Astrocyte of the spinal cord (primary cell): ENCODE measurements around the gene HOXC11.
A peak's percentile ranks its signal among the peaks of the same experiment; 100 is the strongest.

Experiments used
- DNase-seq: peaks from one replicate; pipeline ENCODE4 v3.0.0; 2011; ENCODE audit warnings: low read depth, low spot score
- H3K4me3 ChIP-seq: 2 replicates; pipeline ENCODE4 v1.5.1; 2011; ENCODE audit warnings: low read depth, mild to moderate bottlenecking, low read length, moderate library complexity
- in situ Hi-C: cut with HindIII; loops from 2 replicates; pipeline ENCODE4 v1.10.0; 2017; ENCODE audit warnings: low sequenced_read_pairs
- TF ChIP-seq, protein P1 (sequence below): IDR thresholded peaks from 2 replicates; pipeline ENCODE4 v1.5.1; 2012; ENCODE audit warnings: low read depth, mild to moderate bottlenecking, low read length, inconsistent platforms

HOXC11 gene

GRCh38 chr12:53950789-53951576 lies 21.9 kb upstream of the HOXC11 start:
- no peak for DNase-seq
- in situ Hi-C loops = no loop called here
- H3K4me3 ChIP-seq = no peak overlapping the region
- TF ChIP-seq, protein P1, sequence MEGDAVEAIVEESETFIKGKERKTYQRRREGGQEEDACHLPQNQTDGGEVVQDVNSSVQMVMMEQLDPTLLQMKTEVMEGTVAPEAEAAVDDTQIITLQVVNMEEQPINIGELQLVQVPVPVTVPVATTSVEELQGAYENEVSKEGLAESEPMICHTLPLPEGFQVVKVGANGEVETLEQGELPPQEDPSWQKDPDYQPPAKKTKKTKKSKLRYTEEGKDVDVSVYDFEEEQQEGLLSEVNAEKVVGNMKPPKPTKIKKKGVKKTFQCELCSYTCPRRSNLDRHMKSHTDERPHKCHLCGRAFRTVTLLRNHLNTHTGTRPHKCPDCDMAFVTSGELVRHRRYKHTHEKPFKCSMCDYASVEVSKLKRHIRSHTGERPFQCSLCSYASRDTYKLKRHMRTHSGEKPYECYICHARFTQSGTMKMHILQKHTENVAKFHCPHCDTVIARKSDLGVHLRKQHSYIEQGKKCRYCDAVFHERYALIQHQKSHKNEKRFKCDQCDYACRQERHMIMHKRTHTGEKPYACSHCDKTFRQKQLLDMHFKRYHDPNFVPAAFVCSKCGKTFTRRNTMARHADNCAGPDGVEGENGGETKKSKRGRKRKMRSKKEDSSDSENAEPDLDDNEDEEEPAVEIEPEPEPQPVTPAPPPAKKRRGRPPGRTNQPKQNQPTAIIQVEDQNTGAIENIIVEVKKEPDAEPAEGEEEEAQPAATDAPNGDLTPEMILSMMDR = no peak

DNA sequence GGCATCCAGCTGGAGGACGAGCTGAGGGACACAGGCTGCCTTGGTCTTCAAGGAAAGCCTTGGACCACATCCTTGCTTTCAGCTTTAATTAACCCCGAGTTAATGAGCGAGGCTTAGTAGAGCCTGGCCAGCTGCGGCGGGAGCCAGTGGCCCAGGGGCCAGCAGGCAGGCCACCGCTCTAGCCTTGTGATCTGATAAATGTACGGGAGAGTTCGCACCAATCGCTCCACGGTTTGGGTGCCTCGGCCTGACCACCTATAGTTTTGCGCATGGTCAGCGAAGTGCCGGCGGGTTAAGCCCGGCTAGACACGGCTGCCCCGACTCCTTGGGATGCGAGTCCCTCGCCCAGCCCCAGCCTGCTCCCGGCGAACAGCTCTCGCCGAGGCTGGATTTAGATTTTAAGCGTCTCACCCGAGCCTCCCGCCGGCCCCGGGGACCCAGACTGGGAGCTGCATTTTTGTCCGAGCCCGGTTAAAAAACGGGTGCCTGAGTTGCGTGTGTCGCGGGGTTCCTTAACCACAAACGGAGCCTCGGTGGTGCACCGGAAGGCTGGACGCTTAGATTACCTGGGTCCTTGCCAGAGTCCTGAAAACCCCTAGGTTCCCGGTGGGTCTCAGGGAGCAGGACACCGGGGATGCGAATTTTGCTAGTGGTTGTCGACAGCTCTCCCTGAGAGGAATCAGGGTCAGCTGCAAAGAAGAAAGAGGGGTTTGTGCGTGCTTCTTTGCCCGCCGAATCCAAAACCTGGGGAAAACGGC lies 21.2 kb upstream of the HOXC11 start:
- in situ Hi-C loops = no loop called here
- TF ChIP-seq, protein P1 = no peak
- no peak for DNase-seq
- no peak overlapping the region for H3K4me3 ChIP-seq

GRCh38 chr12:53952335-53952694 lies 20.6 kb upstream of the HOXC11 start:
- in situ Hi-C loops = no loop called here
- no peak for DNase-seq
- TF ChIP-seq, protein P1 = peak; percentile 23
- no peak overlapping the region for H3K4me3 ChIP-seq

DNA sequence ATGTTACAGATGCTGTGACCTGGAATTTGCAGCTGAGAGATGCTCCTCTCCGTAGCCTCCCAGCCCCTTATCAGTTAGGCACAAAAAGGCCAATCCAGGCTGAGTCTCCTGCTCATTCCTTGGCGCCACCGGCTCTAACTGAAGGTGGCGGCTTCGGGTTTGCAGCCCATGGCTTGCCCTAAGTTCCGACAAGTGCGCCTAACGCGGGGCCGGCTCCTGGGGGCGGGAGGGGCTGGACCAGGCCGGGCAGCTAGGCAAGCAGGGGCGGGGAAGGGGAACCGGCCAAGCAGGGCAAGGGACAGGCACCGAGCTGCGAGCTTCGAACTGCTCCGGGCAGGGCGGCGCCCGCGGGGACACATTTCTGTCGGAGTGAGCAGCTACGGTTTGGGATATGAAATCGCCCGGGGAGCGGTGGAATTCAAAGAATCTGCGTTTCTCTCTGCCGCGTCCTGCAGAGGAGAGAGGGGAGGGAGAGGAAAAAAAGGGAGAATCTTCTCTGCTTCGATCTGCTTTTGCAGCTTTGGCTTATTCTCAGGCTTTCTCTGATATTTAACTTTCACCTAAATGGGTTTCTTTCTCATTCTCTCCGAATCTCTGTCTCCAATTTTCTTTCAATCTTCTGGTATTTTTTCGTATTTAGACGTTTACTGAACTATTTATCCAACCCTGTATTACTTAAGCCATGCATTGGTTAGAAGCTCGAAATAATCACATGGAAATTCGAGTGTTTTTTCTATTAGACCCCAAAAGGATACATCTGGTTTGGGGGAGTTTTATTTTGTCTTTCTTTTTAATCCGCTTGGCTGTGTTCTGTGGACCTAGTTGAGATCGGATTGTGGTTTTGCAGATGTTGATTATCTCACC lies 19.8 kb upstream of the HOXC11 start:
- TF ChIP-seq, protein P1 = no peak
- in situ Hi-C loops = no loop called here
- no peak for DNase-seq
- no peak overlapping the region for H3K4me3 ChIP-seq

DNA sequence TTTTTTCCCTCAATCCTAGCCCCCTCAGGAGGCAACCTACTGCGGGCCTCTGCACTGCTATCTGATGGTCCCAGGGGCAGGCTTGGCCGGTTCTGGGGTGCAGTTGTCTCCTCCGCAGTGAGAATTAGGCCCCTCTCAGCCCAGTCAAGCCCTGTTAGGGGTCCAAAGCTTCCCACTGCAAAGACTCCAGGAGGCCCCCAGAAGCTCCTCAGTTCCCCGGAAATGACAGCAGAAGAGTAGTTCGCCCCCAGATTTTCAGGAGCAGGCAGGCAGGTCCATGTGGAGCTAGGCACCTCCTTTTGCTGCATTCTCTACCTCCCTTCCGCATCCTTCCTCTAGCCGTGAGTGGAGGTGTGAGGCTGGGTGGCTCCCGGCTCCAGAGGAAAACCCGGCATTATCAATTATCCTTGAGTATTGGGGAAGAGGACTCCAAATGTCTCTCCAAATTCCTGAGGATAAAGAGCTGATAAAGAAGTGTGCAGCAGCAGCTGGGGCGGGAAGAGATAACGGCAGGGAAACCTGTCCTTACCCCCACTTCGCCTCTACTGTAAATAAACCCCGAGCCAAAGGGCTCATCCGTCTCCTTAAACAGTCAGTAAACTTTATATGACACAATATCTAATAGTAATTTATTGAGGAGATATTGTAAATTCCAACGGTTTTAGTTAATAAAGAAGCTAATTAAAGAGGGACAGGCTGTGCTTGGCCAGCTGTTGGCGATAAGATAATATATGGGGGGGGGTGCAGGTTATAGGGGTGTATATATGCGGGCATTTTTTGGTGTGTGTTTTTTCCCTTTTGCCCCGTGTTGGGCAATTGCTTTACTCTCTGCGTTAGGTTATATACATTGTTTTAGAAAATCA lies 18.9 kb upstream of the HOXC11 start:
- H3K4me3 ChIP-seq = no peak overlapping the region
- no peak for DNase-seq
- in situ Hi-C loops = no loop called here
- TF ChIP-seq, protein P1 = no peak

DNA sequence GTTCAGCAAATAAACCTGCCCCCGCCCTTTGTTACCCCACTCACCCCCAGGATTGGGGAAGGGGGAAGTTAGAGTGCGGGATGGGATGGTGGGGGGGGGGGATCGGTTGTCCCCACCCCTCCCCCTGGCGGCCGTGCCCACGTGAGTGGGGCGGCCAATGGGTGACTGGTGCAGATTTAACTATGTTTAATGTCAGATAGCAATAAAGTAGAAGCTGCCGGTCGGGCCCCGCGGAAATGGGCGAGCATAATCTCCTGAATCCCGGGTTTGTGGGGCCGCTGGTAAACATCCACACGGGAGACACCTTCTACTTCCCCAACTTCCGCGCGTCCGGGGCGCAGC lies 18.3 kb upstream of the HOXC11 start, which contains the start of gene HOXC12:
Gene HOXC12, plus strand, starts transcription at position 210 of the 342 bp plus-strand sequence. Its CDS starts 27 bp downstream, at position 237.
- TF ChIP-seq, protein P1 = no peak
- DNase-seq = no peak
- in situ Hi-C loops = no loop called here
- no peak within 1 kb of the TSS for H3K4me3 ChIP-seq
